ENCODE data around the gene PEDS1. TPM values are rescaled to one million over a fixed set of nuclear protein-coding genes. Genes with fewer than 3 reads are reported as not detected.

PEDS1 gene
- total and polyA plus RNA-seq, 2 of the 13 experiments (the other 11 are each of a cell fraction or from before 2014, with no cell fraction given) = 30.5 to 93.9 TPM

DNA sequence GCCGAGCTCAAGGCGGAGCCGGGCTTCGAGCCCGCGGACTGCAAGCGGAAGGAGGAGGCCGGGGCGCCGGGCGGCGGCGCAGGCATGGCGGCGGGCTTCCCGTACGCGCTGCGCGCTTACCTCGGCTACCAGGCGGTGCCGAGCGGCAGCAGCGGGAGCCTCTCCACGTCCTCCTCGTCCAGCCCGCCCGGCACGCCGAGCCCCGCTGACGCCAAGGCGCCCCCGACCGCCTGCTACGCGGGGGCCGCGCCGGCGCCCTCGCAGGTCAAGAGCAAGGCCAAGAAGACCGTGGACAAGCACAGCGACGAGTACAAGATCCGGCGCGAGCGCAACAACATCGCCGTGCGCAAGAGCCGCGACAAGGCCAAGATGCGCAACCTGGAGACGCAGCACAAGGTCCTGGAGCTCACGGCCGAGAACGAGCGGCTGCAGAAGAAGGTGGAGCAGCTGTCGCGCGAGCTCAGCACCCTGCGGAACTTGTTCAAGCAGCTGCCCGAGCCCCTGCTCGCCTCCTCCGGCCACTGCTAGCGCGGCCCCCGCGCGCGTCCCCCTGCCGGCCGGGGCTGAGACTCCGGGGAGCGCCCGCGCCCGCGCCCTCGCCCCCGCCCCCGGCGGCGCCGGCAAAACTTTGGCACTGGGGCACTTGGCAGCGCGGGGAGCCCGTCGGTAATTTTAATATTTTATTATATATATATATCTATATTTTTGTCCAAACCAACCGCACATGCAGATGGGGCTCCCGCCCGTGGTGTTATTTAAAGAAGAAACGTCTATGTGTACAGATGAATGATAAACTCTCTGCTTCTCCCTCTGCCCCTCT, 38.2 kb upstream of the PEDS1 start (continued):
- TF ChIP-seq ISL2 (CRISPR knock-in tag; IDR thresholded peaks at IDR 0.05) (0 out of 2 replicates have a peak, but pooled peaks have one; percentile 37), BRCA1 (CRISPR knock-in tag; IDR thresholded peaks at IDR 0.05) (no peak), ZNF33A (CRISPR knock-in tag; IDR thresholded peaks at IDR 0.05; ENCODE audit: borderline replicate concordance) (no peak), CBFB (CRISPR knock-in tag; IDR thresholded peaks at IDR 0.05) (peak; percentile 50; the same call in 1 of the 2 replicates), PRDM10 (CRISPR knock-in tag; IDR thresholded peaks at IDR 0.05; ENCODE audit: low read depth) (no peak), IRX3 (CRISPR knock-in tag; IDR thresholded peaks at IDR 0.05; ENCODE audit: borderline replicate concordance, low read depth) (peak; percentile 56), HMG20A (CRISPR knock-in tag; IDR thresholded peaks at IDR 0.05; ENCODE audit: borderline replicate concordance) (no peak), SPEN (CRISPR knock-in tag; IDR thresholded peaks at IDR 0.05; ENCODE audit: low read depth) (peak; percentile 76; the same call in 1 of the 2 replicates), NCOA2 (CRISPR knock-in tag; IDR thresholded peaks at IDR 0.05) (no peak), TP53 (CRISPR knock-in tag; conservative IDR thresholded peaks at IDR 0.05) (no peak), ZBTB7A (CRISPR knock-in tag; IDR thresholded peaks at IDR 0.05) (peak; percentile 88), ZNF30 (CRISPR knock-in tag; IDR thresholded peaks at IDR 0.05) (no peak; the same call in 1 of the 2 replicates), ZNF749 (CRISPR knock-in tag; IDR thresholded peaks at IDR 0.05; ENCODE audit: borderline replicate concordance) (no peak), ZNF766 (CRISPR knock-in tag; IDR thresholded peaks at IDR 0.05; ENCODE audit: borderline replicate concordance) (peak; percentile 84; the same call in 1 of the 2 replicates), ZBTB44 (CRISPR knock-in tag; IDR thresholded peaks at IDR 0.05) (peak; percentile 80; the same call in 1 of the 2 replicates)
- TF ChIP-seq, protein P1, sequence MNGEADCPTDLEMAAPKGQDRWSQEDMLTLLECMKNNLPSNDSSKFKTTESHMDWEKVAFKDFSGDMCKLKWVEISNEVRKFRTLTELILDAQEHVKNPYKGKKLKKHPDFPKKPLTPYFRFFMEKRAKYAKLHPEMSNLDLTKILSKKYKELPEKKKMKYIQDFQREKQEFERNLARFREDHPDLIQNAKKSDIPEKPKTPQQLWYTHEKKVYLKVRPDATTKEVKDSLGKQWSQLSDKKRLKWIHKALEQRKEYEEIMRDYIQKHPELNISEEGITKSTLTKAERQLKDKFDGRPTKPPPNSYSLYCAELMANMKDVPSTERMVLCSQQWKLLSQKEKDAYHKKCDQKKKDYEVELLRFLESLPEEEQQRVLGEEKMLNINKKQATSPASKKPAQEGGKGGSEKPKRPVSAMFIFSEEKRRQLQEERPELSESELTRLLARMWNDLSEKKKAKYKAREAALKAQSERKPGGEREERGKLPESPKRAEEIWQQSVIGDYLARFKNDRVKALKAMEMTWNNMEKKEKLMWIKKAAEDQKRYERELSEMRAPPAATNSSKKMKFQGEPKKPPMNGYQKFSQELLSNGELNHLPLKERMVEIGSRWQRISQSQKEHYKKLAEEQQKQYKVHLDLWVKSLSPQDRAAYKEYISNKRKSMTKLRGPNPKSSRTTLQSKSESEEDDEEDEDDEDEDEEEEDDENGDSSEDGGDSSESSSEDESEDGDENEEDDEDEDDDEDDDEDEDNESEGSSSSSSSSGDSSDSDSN (CRISPR knock-in tag; IDR thresholded peaks at IDR 0.05) = peak; percentile 90
- TF ChIP-seq, protein P2, sequence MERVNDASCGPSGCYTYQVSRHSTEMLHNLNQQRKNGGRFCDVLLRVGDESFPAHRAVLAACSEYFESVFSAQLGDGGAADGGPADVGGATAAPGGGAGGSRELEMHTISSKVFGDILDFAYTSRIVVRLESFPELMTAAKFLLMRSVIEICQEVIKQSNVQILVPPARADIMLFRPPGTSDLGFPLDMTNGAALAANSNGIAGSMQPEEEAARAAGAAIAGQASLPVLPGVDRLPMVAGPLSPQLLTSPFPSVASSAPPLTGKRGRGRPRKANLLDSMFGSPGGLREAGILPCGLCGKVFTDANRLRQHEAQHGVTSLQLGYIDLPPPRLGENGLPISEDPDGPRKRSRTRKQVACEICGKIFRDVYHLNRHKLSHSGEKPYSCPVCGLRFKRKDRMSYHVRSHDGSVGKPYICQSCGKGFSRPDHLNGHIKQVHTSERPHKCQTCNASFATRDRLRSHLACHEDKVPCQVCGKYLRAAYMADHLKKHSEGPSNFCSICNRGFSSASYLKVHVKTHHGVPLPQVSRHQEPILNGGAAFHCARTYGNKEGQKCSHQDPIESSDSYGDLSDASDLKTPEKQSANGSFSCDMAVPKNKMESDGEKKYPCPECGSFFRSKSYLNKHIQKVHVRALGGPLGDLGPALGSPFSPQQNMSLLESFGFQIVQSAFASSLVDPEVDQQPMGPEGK (CRISPR knock-in tag; IDR thresholded peaks at IDR 0.05) = peak; percentile 58; the same call in 1 of the 2 replicates

Data from HepG2 (cell line).